HL-60/S4 (cell line): ENCODE data around the gene CES2.

Experiments
- in situ Hi-C: fragments of 300-500 bp; cut with MboI; formaldehyde crosslinking; loops from 2 replicates; pipeline ENCODE4 v1.14.3; 2022; ENCODE audit warnings: low sequenced_read_pairs

Gene CES2

GRCh38 chr16:66950971-66951790, 15.9 kb downstream of the CES2 start:
- in situ Hi-C loops, result loop anchor here (25.0 kb wide), 1 partner anchor 511 kb away; no protein-coding TSS in a partner anchor

- in situ Hi-C loops, result loop anchor here (25.0 kb wide), 1 partner anchor 510 kb away; no protein-coding TSS in a partner anchor
Observed at GRCh38 chr16:66952430-66953110, 17.3 kb downstream of the CES2 start.

- in situ Hi-C loops, result loop anchor here (25.0 kb wide), 1 partner anchor 509 kb away; no protein-coding TSS in a partner anchor
Observed at GRCh38 chr16:66953462-66954096, 18.3 kb downstream of the CES2 start.

GRCh38 chr16:66954097-66954659, 18.9 kb downstream of the CES2 start:
- in situ Hi-C loops, result loop anchor here (25.0 kb wide), 1 partner anchor 508 kb away; no protein-coding TSS in a partner anchor

GRCh38 chr16:66955363-66956153, 20.2 kb downstream of the CES2 start:
- in situ Hi-C loops, result loop anchor here (25.0 kb wide), 1 partner anchor 507 kb away; no protein-coding TSS in a partner anchor

GRCh38 chr16:66956154-66956457, 20.8 kb downstream of the CES2 start:
- in situ Hi-C loops, result loop anchor here (25.0 kb wide), 1 partner anchor 506 kb away; no protein-coding TSS in a partner anchor

GRCh38 chr16:66958857-66959703, 23.8 kb downstream of the CES2 start:
- in situ Hi-C loops, result loop anchor here (25.0 kb wide), 1 partner anchor 503 kb away; no protein-coding TSS in a partner anchor

- in situ Hi-C loops, result loop anchor here (25.0 kb wide), 1 partner anchor 503 kb away; no protein-coding TSS in a partner anchor
Observed at GRCh38 chr16:66959704-66960161, 24.4 kb downstream of the CES2 start.

- in situ Hi-C loops, result loop anchor here (25.0 kb wide), 1 partner anchor 502 kb away; no protein-coding TSS in a partner anchor
Observed at GRCh38 chr16:66960270-66960669, 25.0 kb downstream of the CES2 start.

- in situ Hi-C loops, result loop anchor here (25.0 kb wide), 1 partner anchor 501 kb away; no protein-coding TSS in a partner anchor
Observed at GRCh38 chr16:66961065-66961744, 25.9 kb downstream of the CES2 start, which contains the start of gene CES3. Gene CES3, plus strand, starts transcription at chr16:66961266. Its CDS starts 42 bp downstream, at chr16:66961308.

- in situ Hi-C loops, result loop anchor here (25.0 kb wide), 1 partner anchor 500 kb away; no protein-coding TSS in a partner anchor
Observed at GRCh38 chr16:66961914-66962313, 26.6 kb downstream of the CES2 start.

GRCh38 chr16:66964049-66964448, 28.7 kb downstream of the CES2 start:
- in situ Hi-C loops, result loop anchor here (25.0 kb wide), 1 partner anchor 498 kb away; no protein-coding TSS in a partner anchor

- in situ Hi-C loops, result loop anchor here (25.0 kb wide), 1 partner anchor 493 kb away; no protein-coding TSS in a partner anchor
Observed at GRCh38 chr16:66968847-66969246, 33.5 kb downstream of the CES2 start.

GRCh38 chr16:66970775-66971720, 35.7 kb downstream of the CES2 start:
- in situ Hi-C loops, result loop anchor here (25.0 kb wide), 1 partner anchor 491 kb away; no protein-coding TSS in a partner anchor

GRCh38 chr16:66972983-66973382, 37.7 kb downstream of the CES2 start:
- in situ Hi-C loops, result loop anchor here (25.0 kb wide), 1 partner anchor 489 kb away; no protein-coding TSS in a partner anchor

- in situ Hi-C loops, result loop anchor here (25.0 kb wide), 1 partner anchor 489 kb away; no protein-coding TSS in a partner anchor
Observed at GRCh38 chr16:66973716-66974115, 38.4 kb downstream of the CES2 start.
